Brain microvascular endothelial cell (primary cell): ENCODE results near the gene MEIOB.

ENCODE experiments used
- DNase-seq: peaks from one replicate; pipeline ENCODE4 v3.0.0-alpha.2; 2020
- H3K27ac ChIP-seq: fragments of 250-450 bp; sonication (Bioruptor Pico); 2 replicates; pipeline ENCODE4 v1.5.1; 2020; ENCODE audit warnings: mild to moderate bottlenecking, moderate library complexity
- H3K27me3 ChIP-seq: fragments of 250-450 bp; sonication (Bioruptor Pico); replicated peaks from 2 replicates; pipeline ENCODE4 v1.5.1; 2020; ENCODE audit warnings: mild to moderate bottlenecking
- H3K36me3 ChIP-seq: fragments of 250-450 bp; sonication (Bioruptor Pico); replicated peaks from 2 replicates; pipeline ENCODE4 v1.5.1; 2020; ENCODE audit warnings: mild to moderate bottlenecking
- H3K4me3 ChIP-seq: 2 replicates; pipeline ENCODE4 v1.5.1; 2011; ENCODE audit warnings: low read depth, mild to moderate bottlenecking, control low read depth, low read length, moderate library complexity
- CTCF ChIP-seq: IDR thresholded peaks from 2 replicates; pipeline ENCODE4 v1.5.1; 2011; ENCODE audit warnings: low read depth, mild to moderate bottlenecking, moderate library complexity, low read length, control low read depth, inconsistent platforms; ENCODE audit errors: missing control alignments
- in situ Hi-C: cut with HindIII; loops from 2 replicates; pipeline ENCODE4 v1.10.0; 2017; ENCODE audit warnings: low sequenced_read_pairs, low pct_ligation_motif_present

Gene MEIOB

GRCh38 chr16:1821861-1822611 lies 49.9 kb downstream of the MEIOB start:
- Histone ChIP-seq H3K36me3 (no peaks in the 10 kb centered on the region), H3K27ac (no peak overlapping the region), H3K27me3 (no peaks in the 10 kb centered on the region), H3K4me3 (no peak overlapping the region)
- no peak for DNase-seq
- in situ Hi-C loops = no loop called here
- TF ChIP-seq CTCF = no peak

- Histone ChIP-seq H3K27me3 (no peaks in the 10 kb centered on the region), H3K27ac (no peak overlapping the region), H3K4me3 (no peak overlapping the region), H3K36me3 (peaks cover 6% of the 10 kb centered on the region)
- in situ Hi-C loops = no loop called here
- no peak for TF ChIP-seq CTCF
- DNase-seq = no peak
Measured at GRCh38 chr16:1820946-1821290, 51.0 kb downstream of the MEIOB start.

- DNase-seq = no peak
- TF ChIP-seq CTCF = no peak
- H3K36me3 ChIP-seq = peaks cover 7% of the 10 kb centered on the region
- H3K27me3 ChIP-seq = no peaks in the 10 kb centered on the region
- H3K27ac ChIP-seq = no peak overlapping the region
- in situ Hi-C loops = no loop called here
- no peak overlapping the region for H3K4me3 ChIP-seq
Measured at GRCh38 chr16:1820096-1820945, 51.6 kb downstream of the MEIOB start.

- Histone ChIP-seq H3K4me3 (no peak overlapping the region), H3K36me3 (peaks cover 8% of the 10 kb centered on the region), H3K27ac (no peak overlapping the region), H3K27me3 (no peaks in the 10 kb centered on the region)
- TF ChIP-seq CTCF = no peak
- no peak for DNase-seq
- in situ Hi-C loops = no loop called here
Measured at GRCh38 chr16:1819611-1820010, 52.4 kb downstream of the MEIOB start.

- no peak for TF ChIP-seq CTCF
- Histone ChIP-seq H3K36me3 (peaks cover 8% of the 10 kb centered on the region), H3K4me3 (no peak overlapping the region), H3K27me3 (no peaks in the 10 kb centered on the region), H3K27ac (no peak overlapping the region)
- in situ Hi-C loops = no loop called here
- no peak for DNase-seq
Measured at GRCh38 chr16:1818873-1819525, 53.0 kb downstream of the MEIOB start.
